GM23338 (cell line): ENCODE measurements around the gene ARSI.

ENCODE experiments used
- CREB1 ChIP-seq: fragments of 250-450 bp; sonication (Bioruptor Pico); IDR thresholded peaks from 2 replicates; pipeline ENCODE4 v1.5.0; 2020; ENCODE audit warnings: low read depth, mild to moderate bottlenecking, moderate library complexity
- CTCF ChIP-seq, 2 experiments: fragments of 200-600 bp in 1 of 2; sonication (generic) in 1 of 2; conservative IDR thresholded peaks; 2 replicates each; pipeline versions ENCODE4 v1.5.1 to v1.6.1; 2016 to 2017; ENCODE audit warnings: antibody characterized with exemption in 2 of 2, low read depth in 2 of 2, mild to moderate bottlenecking in 2 of 2, moderate library complexity in 1 of 2
- ETS1 ChIP-seq: IDR thresholded peaks from 2 replicates; pipeline ENCODE4 v1.6.1; 2016; ENCODE audit warnings: antibody characterized with exemption
- EZH2 ChIP-seq: fragments of 200-600 bp; sonication (generic); IDR thresholded peaks from one replicate; pipeline ENCODE4 v1.8.0; 2017; ENCODE audit warnings: antibody characterized with exemption, mild to moderate bottlenecking, low read depth; ENCODE audit not compliant: unreplicated experiment
- EZH2phosphoT487 ChIP-seq: fragments of 200-600 bp; sonication (generic); IDR thresholded peaks from one replicate; pipeline ENCODE4 v1.8.1; 2018; ENCODE audit warnings: antibody characterized with exemption; ENCODE audit not compliant: unreplicated experiment
- JUNB ChIP-seq: IDR thresholded peaks from one replicate; pipeline ENCODE4 v1.6.1; 2016; ENCODE audit warnings: antibody characterized with exemption; ENCODE audit not compliant: unreplicated experiment
- NANOG ChIP-seq: IDR thresholded peaks from 2 replicates; pipeline ENCODE4 v1.6.1; 2016; ENCODE audit warnings: antibody characterized with exemption, borderline replicate concordance
- POLR2AphosphoS5 ChIP-seq: IDR thresholded peaks from 2 replicates; pipeline ENCODE4 v1.6.1; 2016; ENCODE audit warnings: antibody characterized with exemption, low read depth
- REST ChIP-seq: IDR thresholded peaks from one replicate; pipeline ENCODE4 v1.6.1; 2018; ENCODE audit warnings: antibody characterized with exemption; ENCODE audit not compliant: unreplicated experiment
- STAT1 ChIP-seq: IDR thresholded peaks from one replicate; pipeline ENCODE4 v1.6.1; 2016; ENCODE audit warnings: antibody characterized with exemption; ENCODE audit not compliant: unreplicated experiment
- ZNF114 ChIP-seq: fragments of 250-450 bp; sonication (Bioruptor Pico); IDR thresholded peaks from 2 replicates; pipeline ENCODE4 v1.5.0; 2020; ENCODE audit warnings: mild to moderate bottlenecking, moderate library complexity
- ZNF331 ChIP-seq: fragments of 250-450 bp; sonication (Bioruptor Pico); IDR thresholded peaks from 2 replicates; pipeline ENCODE4 v1.5.0; 2020; ENCODE audit warnings: low read depth, mild to moderate bottlenecking, moderate library complexity
- ZNF462 ChIP-seq: fragments of 250-450 bp; sonication (Bioruptor Pico); IDR thresholded peaks from 2 replicates; pipeline ENCODE4 v1.5.0; 2020; ENCODE audit warnings: mild to moderate bottlenecking, moderate library complexity

- no peak for TF ChIP-seq CTCF (conservative IDR thresholded peaks at IDR 0.05; ENCODE audit: low read depth in 2 of 2)
- TF ChIP-seq POLR2AphosphoS5: no peak
- no peak for TF ChIP-seq EZH2phosphoT487
- TF ChIP-seq REST: no peak
- no peak for TF ChIP-seq CREB1 (CRISPR knock-in tag)
- no peak for TF ChIP-seq ETS1
- TF ChIP-seq EZH2: no peak
- TF ChIP-seq STAT1: no peak
- TF ChIP-seq NANOG: no peak
- no peak for TF ChIP-seq JUNB
- no peak for TF ChIP-seq ZNF331 (CRISPR knock-in tag)
- no peak for TF ChIP-seq ZNF114 (CRISPR knock-in tag)
- no peak for TF ChIP-seq ZNF462 (CRISPR knock-in tag)
Measured at GRCh38 chr5:150333400-150333799, 30.7 kb upstream of the ARSI start.
